Fibroblast of the aortic adventitia (primary cell): ENCODE measurements around the gene ITPK1. TPM values are rescaled to one million over a fixed set of nuclear protein-coding genes. Genes with fewer than 3 reads are reported as not detected.
"Not testable (repeated sequence)": the region's sequence is repeated elsewhere in the genome, so short reads cannot be mapped to it uniquely, and the experiment has no call there.

Experiments
- DNase-seq: peaks from one replicate; pipeline ENCODE4 v3.0.0-alpha.2; 2010; ENCODE audit warnings: low read depth
- H3K4me3 ChIP-seq: 2 replicates; pipeline ENCODE4 v1.5.1; 2011; ENCODE audit warnings: low read depth, mild to moderate bottlenecking, control low read depth, low read length, moderate library complexity
- CTCF ChIP-seq: IDR thresholded peaks from 2 replicates; pipeline ENCODE4 v1.5.1; 2011; ENCODE audit warnings: mild to moderate bottlenecking, low read length, control low read depth, inconsistent platforms; ENCODE audit not compliant: insufficient read depth
- total RNA-seq: library from RNA; depleted of rRNA; stranded (reverse); fragments of >200 nt; gene quantifications from 2 replicates; pipeline ENCODE4 v1.2.3, GENCODE V29; 2012; ENCODE audit warnings: low replicate concordance

The ITPK1 gene
- total RNA-seq, 1 donor, result 20.1 TPM

GRCh38 chr14:93108105-93108504 lies 7.6 kb downstream of the ITPK1 start:
- no peak overlapping the region for H3K4me3 ChIP-seq
- no peak for TF ChIP-seq CTCF
- DNase-seq, result no peak

GRCh38 chr14:93107453-93107852 lies 8.3 kb downstream of the ITPK1 start:
- H3K4me3 ChIP-seq, result no peak overlapping the region
- TF ChIP-seq CTCF, result no peak
- no peak for DNase-seq

- H3K4me3 ChIP-seq, result no peak overlapping the region
- DNase-seq, result no peak
- TF ChIP-seq CTCF, result no peak
These were observed 9.1 kb downstream of the ITPK1 start for GRCh38 chr14:93106541-93107156.

DNA sequence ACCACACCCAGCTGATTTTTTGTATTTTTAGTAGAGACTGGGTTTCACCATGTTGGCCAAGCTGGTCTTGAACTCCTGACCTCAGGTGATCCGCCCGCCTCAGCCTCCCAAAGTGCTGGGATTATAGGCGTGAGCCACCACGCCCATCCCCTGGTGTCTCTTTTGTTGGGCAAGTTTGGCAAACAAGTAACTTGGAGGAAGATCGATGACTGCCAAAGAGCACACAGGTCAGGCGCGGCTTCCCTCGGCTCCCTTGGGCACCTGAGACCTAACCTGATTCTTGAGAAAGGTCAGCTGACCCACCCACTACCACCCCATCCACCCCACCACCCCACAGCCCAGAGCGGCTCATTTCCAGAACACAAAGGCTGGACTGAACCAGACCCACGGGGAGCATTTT lies 9.9 kb downstream of the ITPK1 start:
- H3K4me3 ChIP-seq, DNase-seq: not testable (repeated sequence)

GRCh38 chr14:93105362-93105761 lies 10.4 kb downstream of the ITPK1 start:
- DNase-seq, result peak; percentile 51
- no peak overlapping the region for H3K4me3 ChIP-seq
- TF ChIP-seq CTCF, result no peak

DNA sequence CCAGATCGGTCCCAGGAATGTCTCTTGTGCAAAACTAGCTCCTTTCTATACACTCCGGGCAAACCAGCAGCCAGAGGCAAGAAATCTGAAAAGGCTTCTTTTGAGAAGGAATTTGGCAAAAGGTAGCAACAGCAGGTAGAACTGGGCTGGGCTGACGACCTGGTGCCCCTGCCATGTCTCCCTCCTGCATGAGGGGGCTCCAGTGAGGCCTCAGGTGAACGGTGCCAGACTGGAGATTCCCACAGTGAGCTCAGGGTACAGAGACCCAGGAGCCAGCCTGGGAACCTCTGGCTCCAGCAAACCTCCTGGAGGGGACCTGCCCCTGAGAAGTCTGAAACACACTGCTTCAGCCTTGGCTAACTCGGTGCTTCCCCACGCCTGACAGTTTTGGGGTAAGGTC lies 10.8 kb downstream of the ITPK1 start:
- no peak for TF ChIP-seq CTCF
- no peak for DNase-seq
- no peak overlapping the region for H3K4me3 ChIP-seq

DNA sequence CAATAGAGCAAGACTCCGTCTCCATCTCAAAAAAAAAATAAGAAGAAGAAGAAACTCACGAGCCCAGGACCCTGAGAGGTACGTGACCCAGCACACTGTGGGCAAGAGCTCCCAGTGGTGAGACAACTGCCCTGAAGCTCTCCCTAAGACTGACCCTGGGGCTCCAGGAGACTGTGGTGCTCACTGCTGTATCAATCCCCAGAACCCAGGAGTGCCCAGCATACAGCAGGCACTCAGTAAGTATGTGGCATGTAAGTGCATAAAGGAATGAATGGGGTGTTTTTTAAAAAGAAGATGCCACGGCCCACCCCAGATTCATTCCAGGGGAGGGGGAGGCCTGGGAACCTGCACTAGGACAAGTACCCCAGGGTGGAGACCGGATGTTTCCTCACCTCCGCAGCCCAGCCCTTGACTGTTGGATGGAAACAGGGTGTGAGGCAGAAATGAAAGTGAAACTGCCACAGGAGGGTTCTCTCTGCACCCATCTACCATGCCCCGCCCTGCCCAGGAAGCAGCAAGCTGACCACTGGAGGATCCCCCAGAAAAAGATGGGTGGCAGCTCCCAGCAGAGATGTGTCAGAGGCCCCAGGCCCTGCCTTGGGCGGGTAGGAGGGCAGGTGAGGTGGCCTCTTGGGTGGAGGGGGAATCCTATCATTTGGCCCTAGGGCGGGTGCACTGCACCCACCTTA lies 12.2 kb downstream of the ITPK1 start:
- no peak overlapping the region for H3K4me3 ChIP-seq
- TF ChIP-seq CTCF, result no peak
- DNase-seq, result peak; percentile 8
